Lower leg skin (tissue), 4 donors: ENCODE results near the gene SLC5A5. TPM values are rescaled to one million over a fixed set of nuclear protein-coding genes. Genes with fewer than 3 reads are reported as not detected.

Source experiments
- DNase-seq, 2 donors: peaks; one replicate each; pipeline ENCODE4 v3.0.0-alpha.2; 2019; ENCODE audit warnings: low spot score in 2 of 2
- H3K4me3 ChIP-seq: fragments of 200-600 bp; sonication (generic); 2 replicates; pipeline ENCODE4 v1.5.1; 2017; ENCODE audit warnings: mild to moderate bottlenecking, low read depth; ENCODE audit not compliant: poor library complexity, severe bottlenecking
- CTCF ChIP-seq, 3 donors: fragments of 450-650 bp; IDR thresholded peaks; one replicate each; pipeline ENCODE4 v1.5.1; 2016; ENCODE audit warnings: antibody characterized with exemption in 3 of 3, mild to moderate bottlenecking in 3 of 3, moderate library complexity in 2 of 3
- POLR2A ChIP-seq, 2 donors: fragments of 450-650 bp; IDR thresholded peaks; one replicate each; pipeline ENCODE4 v1.6.1; 2016 to 2017; ENCODE audit warnings: antibody characterized with exemption in 2 of 2, mild to moderate bottlenecking in 1 of 2, moderate library complexity in 1 of 2
- WGBS, 2 donors: methylation state at CpG; one replicate each; pipeline ENCODE4 v1.1.5; 2018; 5-methylcytosine and 5-hydroxymethylcytosine counted together
- intact Hi-C: fragments of 100-400 bp; cut with DNase I; formaldehyde crosslinking; loops from one replicate; pipeline ENCODE4 v1.15.0; 2023; ENCODE audit warnings: low total_unique reads
- total RNA-seq, 4 donors: library from RNA; depleted of rRNA; stranded (reverse); fragments of >200 nt; gene quantifications; one replicate each; pipeline ENCODE4 v1.1.0, GENCODE V29; 2016

SLC5A5 gene
- total RNA-seq, 4 donors from 2014 or later, result not detected

GRCh38 chr19:17832443-17833208 is 39.1 kb upstream of the SLC5A5 start:
- WGBS, 2 donors, result 73 to 87% methylated on average over 17 of the region's 17 CpGs
- DNase-seq, result no peak
- intact Hi-C loops, result no loop called here
- no peak overlapping the region for H3K4me3 ChIP-seq
- TF ChIP-seq POLR2A (IDR thresholded peaks at IDR 0.05) (no peak), CTCF (IDR thresholded peaks at IDR 0.05) (no peak)

- TF ChIP-seq CTCF (IDR thresholded peaks at IDR 0.05), result no peak
- no peak for TF ChIP-seq POLR2A (IDR thresholded peaks at IDR 0.05)
- 82 to 87% methylated on average over 27 of the region's 27 CpGs for WGBS, 2 donors
- H3K4me3 ChIP-seq, result no peak overlapping the region
- no peak for DNase-seq
- intact Hi-C loops, result no loop called here
These were observed 37.2 kb upstream of the SLC5A5 start for GRCh38 chr19:17834350-17835181.

- TF ChIP-seq CTCF (IDR thresholded peaks at IDR 0.05), result no peak
- TF ChIP-seq POLR2A (IDR thresholded peaks at IDR 0.05), result no peak
- intact Hi-C loops, result no loop called here
- WGBS, 2 donors, result 63 to 70% methylated on average over 8 of the region's 8 CpGs
- DNase-seq, result no peak
- H3K4me3 ChIP-seq, result no peak overlapping the region
These were observed 36.4 kb upstream of the SLC5A5 start for GRCh38 chr19:17835182-17836006.

DNA sequence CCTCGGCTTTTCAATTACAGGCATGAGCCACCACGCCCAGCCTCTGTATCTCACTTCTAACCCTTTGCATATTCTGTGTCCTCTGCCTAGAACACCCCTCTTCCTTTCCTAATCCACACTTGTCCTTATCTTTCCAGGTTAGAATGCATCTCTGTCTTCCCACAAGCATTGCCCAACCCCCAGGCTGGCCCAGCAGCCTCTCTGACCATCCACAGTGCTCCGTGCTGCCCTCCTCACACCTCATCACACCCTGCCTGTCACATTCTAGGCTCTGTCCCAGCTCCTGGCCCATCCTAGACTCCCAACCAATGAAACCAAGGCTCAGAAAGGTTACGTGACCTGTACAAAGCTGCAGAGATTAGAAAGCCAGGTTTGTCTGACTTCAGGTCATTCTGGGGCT is 35.2 kb upstream of the SLC5A5 start:
- intact Hi-C loops, result no loop called here
- TF ChIP-seq POLR2A (IDR thresholded peaks at IDR 0.05) (no peak), CTCF (IDR thresholded peaks at IDR 0.05) (no peak)
- 64 to 76% methylated on average over 4 of the region's 4 CpGs for WGBS, 2 donors
- H3K4me3 ChIP-seq, result no peak overlapping the region
- DNase-seq, result no peak

- no peak overlapping the region for H3K4me3 ChIP-seq
- 95% methylated on average over 7 of the region's 7 CpGs for WGBS, 2 donors
- no peak for DNase-seq
- no peak for TF ChIP-seq POLR2A (IDR thresholded peaks at IDR 0.05)
- no peak for TF ChIP-seq CTCF (IDR thresholded peaks at IDR 0.05)
- intact Hi-C loops, result no loop called here
These were observed 33.8 kb upstream of the SLC5A5 start for GRCh38 chr19:17837972-17838371.
